ENCODE results near the gene RBM20. TPM values are rescaled to one million over a fixed set of nuclear protein-coding genes. Genes with fewer than 3 reads are reported as not detected.

RBM20 gene
- total RNA-seq, 1 experiment from 2014 or later: 0.17 TPM

- no peak overlapping the region for H3K18ac ChIP-seq (ENCODE audit: insufficient read length, low read depth, low read length)
- DNase-seq: no peak
- H2AFZ ChIP-seq (ENCODE audit: low read length): no peak overlapping the region
Observed at GRCh38 chr10:110794808-110795207, 150.7 kb downstream of the RBM20 start.

More at GRCh38 chr10:110794808-110795207, 150.7 kb downstream of the RBM20 start:
- H2BK120ac ChIP-seq (ENCODE audit: low read depth, low read length, poor library complexity, severe bottlenecking): no peak overlapping the region
- no peak overlapping the region for H3K4ac ChIP-seq (ENCODE audit: low read depth, low read length)
- no peaks in the 10 kb centered on the region for H3K79me1 ChIP-seq (ENCODE audit: insufficient read depth, low read depth, low read length, poor library complexity, severe bottlenecking)
- H4K91ac ChIP-seq (ENCODE audit: insufficient read length, low read depth, low read length): no peak overlapping the region
- H3K56ac ChIP-seq (ENCODE audit: insufficient read length, low read depth, low read length): no peak overlapping the region
- H4K8ac ChIP-seq (replicated peaks; ENCODE audit: insufficient read length, low read depth, low read length): no peak overlapping the region
- H3K4me1 Mint-ChIP-seq: peaks cover 3% of the 10 kb centered on the region in 2 experiments; a peak in 2 of 4 replicates
- H2BK5ac ChIP-seq (ENCODE audit: insufficient read length, low read length): no peak overlapping the region
- no peak overlapping the region for H3K9ac ChIP-seq (ENCODE audit: extremely low read depth, insufficient read length, low read length)
- no peak overlapping the region for H3K27ac ChIP-seq (ENCODE audit: insufficient read length, low read depth, low read length)
- no peak overlapping the region for H3T11ph ChIP-seq (ENCODE audit: low read length)
- no peak for TF ChIP-seq CTCF (conservative IDR thresholded peaks at IDR 0.05)
- no peak overlapping the region for H4K5ac ChIP-seq (ENCODE audit: insufficient read length, low read depth, low read length)
- H3K23ac ChIP-seq (ENCODE audit: insufficient read length, low read depth, low read length): no peak overlapping the region
- WGBS (ENCODE audit: extremely low coverage, insufficient read length, low lambda C conversion rate): no CpG with 5 or more reads among the region's 4 CpGs
- H3K4me3 Mint-ChIP-seq: no peak overlapping the region
- no peaks in the 10 kb centered on the region for H4K20me1 ChIP-seq (ENCODE audit: control insufficient read depth, insufficient read depth, insufficient read length)
- no peaks in the 10 kb centered on the region for H3K23me2 ChIP-seq (ENCODE audit: insufficient read length, low read depth, low read length, poor library complexity, severe bottlenecking)
- no peak overlapping the region for H3K14ac ChIP-seq (ENCODE audit: insufficient read depth, low read length)
- no peaks in the 10 kb centered on the region for H3K9me3 ChIP-seq (ENCODE audit: control insufficient read depth, low read depth, low read length)
- H3K4me2 ChIP-seq (ENCODE audit: insufficient read depth, insufficient read length, low read length): no peak overlapping the region
- no peaks in the 10 kb centered on the region for H3K79me2 ChIP-seq (ENCODE audit: insufficient read depth, low read length)
- no peak overlapping the region for H2BK20ac ChIP-seq (ENCODE audit: low read depth, low read length, poor library complexity, severe bottlenecking)
- no peaks in the 10 kb centered on the region for H3K27me3 ChIP-seq (ENCODE audit: insufficient read depth, low read length)
- no peak overlapping the region for H3K27ac Mint-ChIP-seq
- H3K9me3 Mint-ChIP-seq: no peaks in the 10 kb centered on the region
- H3K4me1 ChIP-seq (ENCODE audit: insufficient read depth, low read length): no peaks in the 10 kb centered on the region
- H3K27me3 Mint-ChIP-seq (ENCODE audit: low read depth): no peaks in the 10 kb centered on the region; the same call in 1 of the 2 replicates
- H3K36me3 Mint-ChIP-seq (ENCODE audit: insufficient read depth in 1 of 3, low read depth in 3 of 3): no peaks in the 10 kb centered on the region
- H2BK15ac ChIP-seq (ENCODE audit: low read depth, low read length): no peak overlapping the region
- no peak overlapping the region for H2AK5ac ChIP-seq (ENCODE audit: insufficient read length, low read length)
- H2BK12ac ChIP-seq (ENCODE audit: insufficient read length, low read depth, low read length): no peak overlapping the region
